ENCODE results near the gene CAD.
A peak's percentile ranks its signal among the peaks of the same experiment; 100 is the strongest.
"Not testable (repeated sequence)": the region's sequence is repeated elsewhere in the genome, so short reads cannot be mapped to it uniquely, and the experiment has no call there.

The CAD gene
- 96.9 to 110 (median 99.7) reads per million in 4 experiments for total RNA-seq

GRCh38 chr2:27217173-27218121 lies at the start of gene CAD:
TSS of gene CAD (plus strand) at chr2:27217369. CDS start at chr2:27217552, 183 bp downstream.
- peak; percentile 72 for DNase-seq

GRCh38 chr2:27170581-27171337 lies 46.4 kb upstream of the CAD start:
- no peak for DNase-seq

DNA sequence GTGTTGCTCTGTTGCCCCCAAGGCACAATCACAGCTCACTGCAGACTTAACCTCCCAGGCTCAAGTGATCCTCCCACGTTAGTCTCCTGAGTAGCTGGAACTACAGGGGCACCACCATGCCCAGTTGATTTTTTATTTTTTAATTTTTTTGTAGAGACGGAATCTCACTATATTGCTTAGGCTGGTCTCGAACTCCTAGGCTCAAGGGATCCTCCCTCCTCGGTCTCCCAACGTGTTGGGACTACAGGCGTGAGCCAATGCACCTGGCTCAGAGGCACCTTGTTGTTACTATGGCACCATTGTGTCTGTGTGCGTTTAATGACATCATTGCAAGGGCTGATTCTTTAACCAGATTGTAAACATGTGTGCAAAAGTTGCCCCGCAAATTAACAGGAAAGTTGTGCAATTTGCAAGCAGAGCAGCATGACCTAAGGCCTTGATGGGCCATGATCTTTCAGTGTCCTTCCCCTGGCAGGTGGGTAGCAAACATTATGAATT lies 45.8 kb upstream of the CAD start:
- no peak for DNase-seq

- DNase-seq = no peak
Measured at GRCh38 chr2:27174638-27175037, 42.5 kb upstream of the CAD start.

- DNase-seq = no peak
Measured at GRCh38 chr2:27175330-27175729, 41.8 kb upstream of the CAD start.

GRCh38 chr2:27175781-27176180 lies 41.4 kb upstream of the CAD start:
- not testable (repeated sequence) for DNase-seq

GRCh38 chr2:27177441-27178351 lies 39.5 kb upstream of the CAD start:
- no peak for DNase-seq

DNA sequence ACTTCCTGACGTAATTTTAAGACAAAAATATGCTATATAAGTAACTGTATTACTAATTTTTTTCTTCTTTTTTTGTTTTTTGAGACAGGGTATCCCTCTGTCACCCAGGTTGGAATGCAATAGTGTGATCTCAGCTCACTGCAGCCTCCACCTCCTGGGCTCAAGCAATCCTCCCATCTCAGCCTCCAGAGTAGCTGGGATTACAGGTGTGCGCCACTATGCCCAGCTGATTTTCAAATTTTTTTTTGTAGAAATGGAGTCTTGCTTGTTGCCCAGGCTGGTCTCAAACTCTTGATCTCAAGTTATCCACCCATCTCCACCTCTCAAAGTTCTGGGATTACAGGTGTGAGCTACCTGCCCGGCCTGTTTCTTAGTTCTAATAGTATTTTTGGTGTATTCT lies 38.7 kb upstream of the CAD start:
- DNase-seq = no peak

DNA sequence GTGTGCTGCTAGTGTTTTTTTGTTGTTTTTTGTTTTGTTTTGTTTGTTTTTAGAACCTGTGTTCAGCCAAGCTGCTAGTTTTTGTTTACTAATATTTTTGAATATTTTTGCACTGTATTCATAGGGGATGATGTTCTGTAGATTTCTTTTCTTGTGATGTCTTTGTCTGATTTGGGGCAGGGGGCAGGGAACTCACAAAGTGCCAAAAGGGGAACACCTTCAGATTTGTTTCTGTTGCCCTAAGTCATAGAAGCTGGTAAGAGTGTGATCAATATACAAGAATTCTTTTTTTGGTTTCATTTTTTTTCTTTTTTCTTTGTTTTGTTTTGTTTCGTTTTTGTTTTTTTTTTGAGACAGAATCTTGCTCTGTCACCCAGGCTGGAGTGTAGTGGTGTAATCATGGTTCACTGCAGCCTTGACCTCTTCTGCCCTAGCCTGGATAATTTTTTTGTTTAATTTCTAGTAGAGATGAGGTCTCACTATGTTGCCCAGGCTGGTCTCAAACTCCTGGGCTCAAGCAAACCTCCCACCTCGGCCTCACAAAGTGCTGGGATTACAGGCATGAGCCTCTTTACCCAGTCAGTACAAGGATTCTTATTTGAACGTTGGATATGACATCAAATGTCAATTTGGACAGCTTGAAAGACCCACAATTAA lies 37.7 kb upstream of the CAD start:
- DNase-seq = no peak

GRCh38 chr2:27182346-27182745 lies 34.8 kb upstream of the CAD start:
- no peak for DNase-seq

DNA sequence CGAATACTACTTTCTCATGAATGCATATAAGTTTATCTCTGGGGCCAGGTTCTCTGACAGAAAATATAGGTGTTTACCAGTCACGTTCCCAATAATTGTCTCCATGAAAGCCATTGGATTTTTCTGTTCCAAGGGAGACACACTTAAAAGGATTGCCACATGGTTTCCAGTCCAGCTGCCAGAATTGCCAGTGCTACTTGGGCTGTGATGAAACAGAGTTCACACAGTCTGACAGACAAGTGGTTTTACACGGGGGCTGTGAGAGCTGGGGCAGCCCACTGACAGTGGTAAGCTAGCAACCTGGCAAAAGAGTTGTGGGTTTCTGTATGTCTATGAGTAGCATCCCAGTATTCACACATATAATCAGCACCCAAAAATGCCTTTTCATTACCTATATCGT lies 33.1 kb upstream of the CAD start:
- no peak for DNase-seq

GRCh38 chr2:27185331-27186026 lies 31.7 kb upstream of the CAD start:
- no peak for DNase-seq

GRCh38 chr2:27186613-27187345 lies 30.4 kb upstream of the CAD start:
- DNase-seq = no peak

GRCh38 chr2:27189989-27190388 lies 27.2 kb upstream of the CAD start:
- DNase-seq = no peak

GRCh38 chr2:27191070-27191829 lies 25.9 kb upstream of the CAD start:
- DNase-seq = peak; percentile 14

- no peak for DNase-seq
Measured at GRCh38 chr2:27194538-27195354, 22.4 kb upstream of the CAD start.

DNA sequence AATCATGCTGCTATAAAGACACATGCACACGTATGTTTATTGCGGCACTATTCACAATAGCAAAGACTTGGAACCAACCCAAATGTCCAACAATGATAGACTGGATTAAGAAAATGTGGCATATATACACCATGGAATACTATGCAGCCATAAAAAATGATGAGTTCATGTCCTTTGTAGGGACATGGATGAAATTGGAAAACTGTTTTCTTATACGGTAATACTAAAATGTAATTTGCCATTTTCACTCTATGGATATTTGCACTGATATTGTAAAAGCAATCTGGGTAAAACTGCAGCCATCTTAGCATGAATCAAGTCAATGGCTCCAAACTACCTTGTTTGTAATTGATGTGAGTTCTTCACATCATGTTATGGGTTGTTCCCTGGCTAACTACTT lies 21.4 kb upstream of the CAD start:
- not testable (repeated sequence) for DNase-seq

DNA sequence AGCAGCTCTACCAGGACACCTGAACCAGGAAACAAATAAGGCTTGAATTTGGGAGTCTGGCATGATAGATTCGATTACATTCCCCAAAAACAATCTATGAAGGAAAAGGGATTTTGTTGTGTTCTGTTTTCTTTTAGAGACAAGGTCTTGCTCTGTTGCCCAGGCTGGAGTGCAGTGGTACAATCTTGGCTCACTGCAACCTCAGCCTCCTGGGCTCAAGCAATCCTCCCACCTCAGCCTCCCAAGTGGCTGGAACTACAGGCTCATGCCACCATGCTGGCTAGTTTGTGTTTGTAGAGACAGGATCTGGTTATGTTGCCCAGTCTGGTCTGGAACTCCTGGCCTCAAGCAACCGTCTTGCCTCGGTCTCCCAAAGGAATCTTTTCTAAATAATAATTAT lies 19.1 kb upstream of the CAD start:
- not testable (repeated sequence) for DNase-seq

DNA sequence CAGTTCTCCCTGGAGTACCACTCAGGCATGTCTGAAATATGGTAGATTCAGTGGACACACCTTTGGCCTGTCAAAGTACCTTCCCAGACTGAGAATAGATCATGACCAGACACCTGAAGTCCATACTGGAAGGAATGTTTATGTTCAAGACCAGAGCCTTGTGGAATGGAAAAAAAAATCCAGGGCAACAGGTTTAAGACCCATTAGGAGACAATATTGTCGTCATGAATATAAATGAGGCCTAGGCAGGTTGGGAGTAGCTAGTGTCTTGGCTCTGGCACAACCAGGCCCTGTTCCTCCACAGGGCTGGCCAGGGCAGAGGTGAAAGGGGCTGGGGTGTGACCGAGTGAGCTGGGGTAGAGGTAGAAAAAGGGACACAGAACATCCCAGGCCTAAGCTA lies 18.5 kb upstream of the CAD start:
- DNase-seq = no peak
